Suprapubic skin (tissue), 4 donors: ENCODE results near the gene ELF1. TPM values are rescaled to one million over a fixed set of nuclear protein-coding genes. Genes with fewer than 3 reads are reported as not detected.

Experiments used
- DNase-seq, 2 donors: peaks; one replicate each; pipeline ENCODE4 v3.0.0-alpha.2; 2019; ENCODE audit warnings: low spot score in 2 of 2
- H3K27ac ChIP-seq: fragments of 200-600 bp; sonication (generic); one replicate; pipeline ENCODE4 v1.5.1; 2019
- H3K27me3 ChIP-seq: fragments of 200-600 bp; sonication (generic); one replicate; pipeline ENCODE4 v1.5.1; 2019
- H3K36me3 ChIP-seq: fragments of 200-600 bp; sonication (generic); one replicate; pipeline ENCODE4 v1.5.1; 2019
- H3K4me1 ChIP-seq: fragments of 200-600 bp; sonication (generic); one replicate; pipeline ENCODE4 v1.5.1; 2019
- H3K4me3 ChIP-seq: fragments of 200-600 bp; sonication (generic); one replicate; pipeline ENCODE4 v1.5.1; 2019; ENCODE audit warnings: mild to moderate bottlenecking
- H3K9me3 ChIP-seq: fragments of 200-600 bp; sonication (generic); one replicate; pipeline ENCODE4 v1.5.1; 2019
- EP300 ChIP-seq: sonication (generic); formaldehyde crosslinking; IDR thresholded peaks from one replicate; pipeline ENCODE4 v1.6.1; 2017; ENCODE audit warnings: antibody characterized with exemption
- POLR2A ChIP-seq, 2 donors: fragments of 450-650 bp; IDR thresholded peaks; one replicate each; pipeline ENCODE4 v1.6.1; 2017; ENCODE audit warnings: antibody characterized with exemption in 2 of 2, mild to moderate bottlenecking in 2 of 2, moderate library complexity in 2 of 2
- POLR2AphosphoS5 ChIP-seq, 3 donors: sonication (generic); formaldehyde crosslinking; IDR thresholded peaks; one replicate each; pipeline ENCODE4 v1.6.1; 2017; ENCODE audit warnings: antibody characterized with exemption in 3 of 3
- WGBS: methylation state at CpG from one replicate; pipeline ENCODE4 v1.1.5; 2018; 5-methylcytosine and 5-hydroxymethylcytosine counted together
- total RNA-seq, 4 donors: library from RNA; depleted of rRNA; stranded (reverse); fragments of >200 nt; gene quantifications; one replicate each; pipeline ENCODE4 v1.1.0, GENCODE V29; 2016
- TF ChIP-seq, protein P1 (sequence below), 2 donors: fragments of 200-600 bp in 1 of 2; fragments of 450-650 bp in 1 of 2; sonication (generic) in 1 of 2; IDR thresholded peaks; one replicate each; pipeline ENCODE4 v1.5.1; 2016 to 2019; ENCODE audit warnings: antibody characterized with exemption in 2 of 2, mild to moderate bottlenecking in 1 of 2, moderate library complexity in 1 of 2

Gene ELF1
- total RNA-seq, 4 donors from 2014 or later, result 81.7 to 123 (median 111) TPM

DNA sequence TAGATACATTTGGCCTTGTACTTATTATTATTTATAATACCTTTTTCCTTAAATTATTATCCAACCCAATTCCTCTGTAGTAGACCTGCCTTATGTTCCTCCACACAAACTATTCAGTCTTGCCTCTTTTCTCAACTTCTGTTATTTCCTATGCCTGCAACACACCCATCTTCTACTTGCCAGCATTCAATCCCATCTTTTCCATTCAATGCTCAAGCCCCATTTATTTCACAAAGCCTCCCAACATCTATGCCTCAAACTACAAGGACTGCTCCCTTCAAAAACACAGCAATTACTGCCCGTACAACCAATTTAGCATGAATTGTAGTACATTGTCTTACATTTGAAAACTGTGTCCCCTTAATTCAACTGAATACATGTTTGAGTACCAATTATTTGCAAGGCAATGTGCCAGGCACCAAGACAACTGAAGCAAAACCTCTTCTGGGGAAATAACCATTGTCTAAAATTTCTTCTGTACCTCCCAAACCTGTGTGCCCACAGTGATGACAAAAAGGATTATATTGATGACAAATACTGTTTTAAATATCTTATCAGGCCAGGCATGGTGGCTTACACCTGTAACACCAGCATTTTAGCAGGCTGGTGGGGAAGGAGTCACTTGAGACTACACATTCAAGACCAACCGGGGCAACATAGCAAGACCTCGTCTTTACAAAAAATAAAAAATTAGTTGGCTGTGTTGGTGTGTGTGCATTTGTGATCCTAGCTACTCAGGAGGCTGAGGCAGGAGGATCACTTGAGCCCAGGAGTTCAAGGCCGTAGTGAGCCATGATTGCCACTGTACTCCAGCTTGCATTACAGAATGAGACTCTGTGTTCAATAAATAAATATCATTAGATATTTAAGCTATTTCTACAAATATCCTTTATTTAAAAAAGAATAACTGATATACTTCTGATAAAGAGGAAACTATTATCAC is 35.1 kb downstream of the ELF1 start:
- Histone ChIP-seq H3K27ac (peak overlapping the region; percentile 75), H3K4me1 (peaks cover 69% of the 10 kb centered on the region), H3K27me3 (no peaks in the 10 kb centered on the region), H3K36me3 (no peaks in the 10 kb centered on the region), H3K4me3 (peak overlapping the region; percentile 24), H3K9me3 (no peaks in the 10 kb centered on the region)
- DNase-seq, result no peak
- TF ChIP-seq POLR2A (IDR thresholded peaks at IDR 0.05) (no peak), EP300 (no peak), POLR2AphosphoS5 (IDR thresholded peaks at IDR 0.05) (no peak)
- TF ChIP-seq, protein P1, sequence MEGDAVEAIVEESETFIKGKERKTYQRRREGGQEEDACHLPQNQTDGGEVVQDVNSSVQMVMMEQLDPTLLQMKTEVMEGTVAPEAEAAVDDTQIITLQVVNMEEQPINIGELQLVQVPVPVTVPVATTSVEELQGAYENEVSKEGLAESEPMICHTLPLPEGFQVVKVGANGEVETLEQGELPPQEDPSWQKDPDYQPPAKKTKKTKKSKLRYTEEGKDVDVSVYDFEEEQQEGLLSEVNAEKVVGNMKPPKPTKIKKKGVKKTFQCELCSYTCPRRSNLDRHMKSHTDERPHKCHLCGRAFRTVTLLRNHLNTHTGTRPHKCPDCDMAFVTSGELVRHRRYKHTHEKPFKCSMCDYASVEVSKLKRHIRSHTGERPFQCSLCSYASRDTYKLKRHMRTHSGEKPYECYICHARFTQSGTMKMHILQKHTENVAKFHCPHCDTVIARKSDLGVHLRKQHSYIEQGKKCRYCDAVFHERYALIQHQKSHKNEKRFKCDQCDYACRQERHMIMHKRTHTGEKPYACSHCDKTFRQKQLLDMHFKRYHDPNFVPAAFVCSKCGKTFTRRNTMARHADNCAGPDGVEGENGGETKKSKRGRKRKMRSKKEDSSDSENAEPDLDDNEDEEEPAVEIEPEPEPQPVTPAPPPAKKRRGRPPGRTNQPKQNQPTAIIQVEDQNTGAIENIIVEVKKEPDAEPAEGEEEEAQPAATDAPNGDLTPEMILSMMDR (IDR thresholded peaks at IDR 0.05), result no peak
- 82% methylated on average over 4 of the region's 4 CpGs for WGBS

DNA sequence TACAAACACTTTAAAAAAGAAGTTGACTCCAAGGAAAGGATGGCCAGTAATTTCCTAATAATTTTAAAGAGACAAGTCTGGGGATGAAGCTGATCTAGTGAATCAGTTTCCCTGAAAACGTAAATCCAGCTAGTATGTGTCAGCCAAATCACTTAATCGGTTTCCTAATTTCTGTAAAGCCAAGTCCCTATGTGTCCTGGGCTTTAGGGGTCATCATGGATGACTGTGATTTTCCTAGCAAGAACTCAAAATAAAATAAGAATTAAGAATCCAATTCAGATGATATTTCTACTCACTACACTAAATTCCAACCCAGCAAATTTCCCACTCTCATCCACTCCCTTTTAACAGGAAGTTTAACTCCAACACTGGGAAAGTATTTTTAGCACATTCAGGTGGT is 35.9 kb downstream of the ELF1 start:
- Histone ChIP-seq H3K4me1 (peaks cover 69% of the 10 kb centered on the region), H3K27me3 (no peaks in the 10 kb centered on the region), H3K36me3 (no peaks in the 10 kb centered on the region), H3K27ac (peak overlapping the region; percentile 75), H3K4me3 (peak overlapping the region; percentile 39), H3K9me3 (no peaks in the 10 kb centered on the region)
- TF ChIP-seq POLR2AphosphoS5 (IDR thresholded peaks at IDR 0.05), result no peak
- no peak for TF ChIP-seq EP300
- TF ChIP-seq POLR2A (IDR thresholded peaks at IDR 0.05), result no peak
- TF ChIP-seq, protein P1 (IDR thresholded peaks at IDR 0.05), result no peak
- 21% methylated on average over 2 of the region's 2 CpGs for WGBS
- DNase-seq, result no peak

DNA sequence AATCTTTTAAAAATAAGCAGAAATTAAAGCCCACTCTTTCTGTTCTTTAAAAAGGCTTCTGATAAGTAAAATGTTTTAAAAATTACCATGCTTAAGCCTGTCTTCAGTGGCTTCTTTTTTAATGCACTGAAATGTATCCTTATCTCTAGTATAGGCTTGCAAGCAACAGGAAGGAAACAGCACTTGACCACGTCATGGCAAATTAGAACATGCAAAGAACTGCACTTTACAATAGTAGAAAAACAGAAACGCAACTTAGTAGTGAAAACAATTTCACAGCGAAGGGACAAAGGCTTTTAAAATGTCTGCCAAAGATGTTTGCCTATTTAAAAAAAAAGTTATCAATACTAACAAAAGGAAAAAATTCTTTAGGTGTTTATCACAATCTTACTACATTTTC is 36.3 kb downstream of the ELF1 start:
- H3K9me3 ChIP-seq, result no peaks in the 10 kb centered on the region
- peaks cover 64% of the 10 kb centered on the region for H3K4me1 ChIP-seq
- H3K27ac ChIP-seq, result peak overlapping the region; percentile 75
- WGBS, result 16% methylated on average over 3 of the region's 3 CpGs
- peak in 1 of 2 donors; percentile 79 for TF ChIP-seq POLR2A (IDR thresholded peaks at IDR 0.05)
- no peak for TF ChIP-seq EP300
- peak in 1 of 3 donors; percentile 37 for TF ChIP-seq POLR2AphosphoS5 (IDR thresholded peaks at IDR 0.05)
- H3K36me3 ChIP-seq, result no peaks in the 10 kb centered on the region
- peak overlapping the region; percentile 39 for H3K4me3 ChIP-seq
- H3K27me3 ChIP-seq, result no peaks in the 10 kb centered on the region
- no peak for DNase-seq

DNA sequence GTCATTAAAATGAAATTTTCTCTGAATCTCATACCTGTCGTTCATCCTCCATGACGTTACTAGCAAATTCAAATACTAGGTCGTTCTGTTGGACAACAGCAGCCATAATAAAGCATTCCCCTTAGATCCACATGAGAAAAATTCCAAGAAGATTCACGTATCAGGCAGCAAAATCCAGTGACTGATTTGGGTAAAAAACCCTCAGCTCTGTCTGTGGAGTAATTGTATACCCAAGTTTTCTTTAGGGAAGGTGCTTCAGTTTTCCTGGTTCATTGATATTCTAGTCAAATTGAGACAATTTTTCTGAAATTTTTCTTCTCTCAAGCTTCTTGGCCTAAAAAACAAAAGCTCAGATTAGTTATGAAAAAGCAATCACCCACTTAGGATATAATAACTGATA is 37.2 kb downstream of the ELF1 start:
- TF ChIP-seq POLR2AphosphoS5 (IDR thresholded peaks at IDR 0.05) (no peak), EP300 (no peak), POLR2A (IDR thresholded peaks at IDR 0.05) (no peak)
- TF ChIP-seq, protein P1 (IDR thresholded peaks at IDR 0.05), result no peak
- no peaks in the 10 kb centered on the region for H3K27me3 ChIP-seq
- 69% methylated on average over 4 of the region's 4 CpGs for WGBS
- H3K9me3 ChIP-seq, result no peaks in the 10 kb centered on the region
- no peak for DNase-seq
- peak overlapping the region; percentile 75 for H3K27ac ChIP-seq
- peak overlapping the region; percentile 39 for H3K4me3 ChIP-seq
- peaks cover 66% of the 10 kb centered on the region for H3K4me1 ChIP-seq
- no peaks in the 10 kb centered on the region for H3K36me3 ChIP-seq

DNA sequence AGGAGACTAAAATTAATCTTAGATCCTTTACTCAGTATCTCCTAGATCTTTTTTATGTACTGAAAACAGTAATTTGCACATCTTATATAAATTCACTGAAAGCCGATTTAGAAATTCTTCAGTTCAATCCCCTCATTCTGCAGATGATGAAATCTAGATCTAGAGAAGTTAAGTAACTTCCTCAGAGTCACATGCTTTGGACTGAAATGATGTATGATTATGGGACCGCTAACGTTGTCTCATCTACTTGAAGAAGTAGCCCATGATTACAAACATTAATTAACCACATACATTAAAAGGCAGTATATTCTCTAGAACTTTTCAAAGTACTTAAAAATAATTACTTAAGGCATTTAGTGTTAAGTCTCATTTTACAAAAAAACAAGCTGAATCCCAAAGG is 37.8 kb downstream of the ELF1 start:
- Histone ChIP-seq H3K27ac (peak overlapping the region; percentile 75), H3K27me3 (no peaks in the 10 kb centered on the region), H3K36me3 (no peaks in the 10 kb centered on the region), H3K4me3 (peak overlapping the region; percentile 39), H3K4me1 (peaks cover 66% of the 10 kb centered on the region), H3K9me3 (no peaks in the 10 kb centered on the region)
- DNase-seq, result no peak
- WGBS, result 61% methylated on average over 3 of the region's 3 CpGs
- TF ChIP-seq, protein P1 (IDR thresholded peaks at IDR 0.05), result no peak
- no peak for TF ChIP-seq EP300
- no peak for TF ChIP-seq POLR2AphosphoS5 (IDR thresholded peaks at IDR 0.05)
- TF ChIP-seq POLR2A (IDR thresholded peaks at IDR 0.05), result no peak
